GM12865 (cell line): ENCODE data around the gene MMP23B.

Experiments
- DNase-seq: peaks from one replicate; pipeline ENCODE4 v3.0.0; 2010; ENCODE audit warnings: low read depth
- H3K4me3 ChIP-seq: 2 replicates; pipeline ENCODE4 v1.5.1; 2011; ENCODE audit warnings: mild to moderate bottlenecking, low read depth, low read length, control low read depth
- CTCF ChIP-seq: IDR thresholded peaks from 2 replicates; pipeline ENCODE4 v1.5.1; 2011; ENCODE audit warnings: low read length, control low read depth, low read depth, inconsistent platforms; ENCODE audit not compliant: insufficient read depth; ENCODE audit errors: missing control alignments

Gene MMP23B

DNA sequence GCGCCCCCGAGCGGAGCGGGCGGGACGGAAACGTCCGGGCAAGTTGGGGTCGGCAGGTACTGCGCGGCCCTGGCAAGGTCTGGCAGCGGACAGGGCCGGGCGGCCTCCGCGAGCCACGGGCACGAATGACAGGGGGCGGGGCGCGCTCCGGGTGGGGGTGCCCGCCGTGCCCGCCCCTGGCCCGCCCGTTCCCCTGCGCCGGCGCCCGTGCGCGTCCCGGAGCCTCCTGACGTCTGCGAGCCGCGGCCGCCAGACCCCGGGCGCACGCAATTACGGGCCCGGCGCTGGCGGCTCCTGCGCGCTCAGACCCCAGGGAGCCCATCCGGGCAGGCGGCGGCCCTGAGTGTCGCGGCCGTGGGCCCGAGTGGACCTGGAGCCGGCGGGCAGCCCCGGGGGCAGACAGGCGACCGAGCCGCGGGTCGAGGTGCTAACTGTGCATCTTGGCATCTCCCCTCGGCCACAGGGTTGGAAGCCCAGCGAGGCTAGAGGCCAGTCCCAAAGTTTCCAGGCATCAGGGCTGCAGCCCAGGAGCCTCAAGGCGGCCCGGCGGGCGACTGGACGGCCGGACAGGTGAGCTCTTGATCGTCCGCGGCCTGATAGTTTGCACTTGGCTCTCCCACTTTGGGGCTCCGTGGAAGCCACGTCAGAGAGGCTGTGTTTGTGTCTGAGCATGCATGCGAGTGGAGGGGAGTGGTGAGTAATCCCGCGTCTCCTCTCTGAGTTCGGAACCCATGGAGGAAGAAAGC lies 15.8 kb upstream of the MMP23B start:
- no peak for TF ChIP-seq CTCF
- peak; percentile 49 for DNase-seq
- peak overlapping the region; percentile 99 for H3K4me3 ChIP-seq

DNA sequence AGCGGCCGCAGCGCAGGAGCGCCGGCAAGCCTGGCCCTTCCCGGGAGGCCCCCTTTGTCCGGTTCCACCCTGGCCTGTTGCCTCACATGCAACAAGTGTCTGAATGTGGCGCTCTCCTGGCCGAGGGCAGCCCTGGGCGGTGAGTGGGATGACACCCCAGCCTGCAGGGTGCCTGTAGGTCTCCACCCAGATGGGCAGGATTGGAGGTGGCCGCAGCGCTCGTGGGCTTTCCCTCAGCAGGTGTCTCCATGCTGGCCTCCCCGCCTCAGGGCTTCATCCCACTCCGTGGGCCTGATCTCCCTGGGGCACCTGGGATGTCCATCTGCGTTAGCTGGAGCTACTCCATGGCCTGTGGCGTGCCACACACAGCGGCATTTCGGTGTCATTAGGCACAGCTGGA lies 15.1 kb upstream of the MMP23B start:
- no peak for TF ChIP-seq CTCF
- DNase-seq: no peak
- peak overlapping the region; percentile 99 for H3K4me3 ChIP-seq

GRCh38 chr1:1617516-1617915 lies 14.5 kb upstream of the MMP23B start:
- no peak for TF ChIP-seq CTCF
- no peak for DNase-seq
- no peak overlapping the region for H3K4me3 ChIP-seq

GRCh38 chr1:1617925-1618324 lies 14.0 kb upstream of the MMP23B start:
- DNase-seq: no peak
- TF ChIP-seq CTCF: no peak
- no peak overlapping the region for H3K4me3 ChIP-seq

DNA sequence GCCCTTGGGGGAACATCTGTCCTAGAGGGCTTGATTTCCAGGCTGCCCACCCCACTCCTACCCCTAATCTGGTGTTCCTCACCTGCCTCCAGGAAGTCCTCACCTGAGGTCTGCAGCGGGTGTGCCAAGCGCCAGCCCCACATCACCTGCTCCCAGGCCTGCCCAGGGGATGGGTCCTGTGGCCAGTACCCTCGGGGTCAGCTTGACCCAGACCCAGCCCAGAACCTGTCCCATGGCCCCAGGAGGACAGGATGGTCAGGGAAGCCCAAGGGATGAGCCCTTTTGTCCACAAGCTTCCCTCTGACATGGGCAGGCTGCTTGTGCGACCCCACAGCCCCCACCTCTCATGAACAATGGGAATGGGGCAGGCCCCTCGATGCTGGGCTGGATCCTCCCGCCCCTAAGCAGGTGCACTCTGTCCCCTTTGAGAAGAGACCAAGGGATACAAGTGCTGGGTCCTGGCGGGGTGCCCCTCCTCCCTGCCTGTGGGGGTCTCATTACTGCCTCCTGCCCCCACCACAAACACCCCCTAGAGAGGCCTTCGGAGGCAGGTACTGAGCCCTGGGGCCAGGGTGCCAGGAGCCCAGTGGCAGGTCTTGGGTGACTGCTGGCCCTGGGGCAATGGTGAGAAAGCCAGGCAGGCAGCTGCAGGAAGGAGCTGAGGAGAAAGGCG lies 13.4 kb upstream of the MMP23B start:
- H3K4me3 ChIP-seq: no peak overlapping the region
- TF ChIP-seq CTCF: no peak
- no peak for DNase-seq

- DNase-seq: no peak
- H3K4me3 ChIP-seq: no peak overlapping the region
- TF ChIP-seq CTCF: peak; percentile 35
Observed at GRCh38 chr1:1619917-1620361, 12.0 kb upstream of the MMP23B start.
